PC-9 (cell line): ENCODE measurements around the gene ZNF556. TPM values are rescaled to one million over a fixed set of nuclear protein-coding genes. Genes with fewer than 3 reads are reported as not detected.
A peak's percentile ranks its signal among the peaks of the same experiment; 100 is the strongest.

ENCODE experiments used
- BruUV-seq: library from RNA; stranded (reverse); fragments of 400-500 nt; replicated peaks from 2 replicates; lab custom pipeline; 2021; lab: Mats Ljungman, UMichigan
- CTCF ChIA-PET: fragments of 300-600 bp; sonication (Branson Sonifier 250); formaldehyde crosslinking; loops from one replicate; lab custom pipeline; 2022; ENCODE audit warnings: antibody characterized with exemption; lab: Charles Lee
- POLR2A ChIA-PET: fragments of 300-600 bp; sonication (Branson Sonifier 250); formaldehyde crosslinking; loops from one replicate; lab custom pipeline; 2022; ENCODE audit warnings: antibody characterized with exemption; ENCODE audit not compliant: unreplicated experiment; lab: Charles Lee
- DNase-seq, 2 experiments: peaks; one replicate each; pipeline versions ENCODE4 v3.0.0 to v3.0.0-alpha.2; 2015 to 2022; ENCODE audit warnings: mixed read lengths in 1 of 2
- H2AFZ ChIP-seq: fragments of 200-600 bp; sonication (generic); 2 replicates; pipeline ENCODE4 v1.8.1; 2017; ENCODE audit warnings: antibody characterized with exemption
- H3F3A ChIP-seq: fragments of 200-600 bp; sonication (generic); 2 replicates; pipeline ENCODE4 v1.8.1; 2017; ENCODE audit warnings: antibody characterized with exemption, mild to moderate bottlenecking, low read depth; ENCODE audit not compliant: insufficient read depth
- H3K27ac ChIP-seq: fragments of 200-600 bp; sonication (generic); 2 replicates; pipeline ENCODE4 v1.6.1; 2016; ENCODE audit warnings: mixed run types
- H3K27me3 ChIP-seq: fragments of 200-600 bp; sonication (generic); 2 replicates; pipeline ENCODE4 v1.6.1; 2016; ENCODE audit warnings: low read depth, mixed run types; ENCODE audit not compliant: insufficient read depth
- H3K36me3 ChIP-seq: fragments of 200-600 bp; sonication (generic); 2 replicates; pipeline ENCODE4 v1.6.1; 2016; ENCODE audit warnings: low read depth, mixed run types
- H3K4me1 ChIP-seq: fragments of 200-600 bp; sonication (generic); replicated peaks from 2 replicates; pipeline ENCODE4 v1.6.1; 2016; ENCODE audit warnings: mixed run types; ENCODE audit not compliant: insufficient read depth
- H3K4me2 ChIP-seq: fragments of 200-600 bp; sonication (generic); 2 replicates; pipeline ENCODE4 v1.6.1; 2017; ENCODE audit warnings: mixed run types
- H3K4me3 ChIP-seq: fragments of 200-600 bp; sonication (generic); 2 replicates; pipeline ENCODE4 v1.6.1; 2016; ENCODE audit warnings: mixed run types
- H3K79me2 ChIP-seq: fragments of 200-600 bp; sonication (generic); 2 replicates; pipeline ENCODE4 v1.6.1; 2017; ENCODE audit warnings: low read depth, mixed run types
- H3K9me2 ChIP-seq: fragments of 200-600 bp; sonication (generic); 2 replicates; pipeline ENCODE4 v1.8.1; 2017; ENCODE audit warnings: mild to moderate bottlenecking; ENCODE audit not compliant: insufficient read depth
- H3K9me3 ChIP-seq: fragments of 200-600 bp; sonication (generic); 2 replicates; pipeline ENCODE4 v1.8.1; 2016; ENCODE audit warnings: low read depth; ENCODE audit not compliant: insufficient read depth
- H4K20me1 ChIP-seq: fragments of 200-600 bp; sonication (generic); 2 replicates; pipeline ENCODE4 v1.8.1; 2017; ENCODE audit not compliant: insufficient read depth
- EZH2 ChIP-seq: fragments of 200-600 bp; sonication (generic); IDR thresholded peaks from 2 replicates; pipeline ENCODE4 v1.8.0; 2017; ENCODE audit warnings: antibody characterized with exemption, low read depth
- intact Hi-C: fragments of 100-400 bp; cut with micrococcal nuclease; formaldehyde crosslinking; loops from one replicate; pipeline ENCODE4 v1.10.0; 2022; ENCODE audit not compliant: unreplicated experiment
- total RNA-seq: library from RNA; stranded (reverse); gene quantifications from 2 replicates; pipeline ENCODE4 v1.2.3, GENCODE V29; 2021
- TF ChIP-seq, protein P1 (sequence below): fragments of 200-600 bp; sonication (generic); conservative IDR thresholded peaks from 2 replicates; pipeline ENCODE4 v1.6.1; 2017; ENCODE audit warnings: mixed run types, antibody characterized with exemption, mild to moderate bottlenecking, moderate library complexity

ZNF556 gene
- total RNA-seq, 1 experiment from 2014 or later, result not detected

DNA sequence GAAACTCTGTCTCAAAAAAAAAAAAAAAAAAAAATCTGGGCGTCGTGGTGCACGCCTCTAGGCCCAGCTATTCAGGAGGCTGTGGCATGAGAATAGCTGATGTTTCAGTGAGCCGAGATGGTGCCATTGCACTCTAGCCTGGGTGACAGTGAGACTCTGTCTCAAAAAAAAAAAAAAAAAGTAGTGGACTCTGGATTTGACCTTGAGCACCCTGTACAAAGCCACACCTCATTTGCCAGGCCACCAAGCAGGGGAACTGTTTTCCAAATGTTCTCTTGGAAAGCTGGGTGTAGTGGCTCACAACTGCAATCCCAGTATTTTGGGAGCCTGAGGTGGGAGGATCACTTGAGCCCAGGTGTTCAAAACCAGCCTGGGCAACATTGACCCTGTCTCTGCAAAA lies 29.7 kb upstream of the ZNF556 start:
- peaks cover 11% of the 10 kb centered on the region; the same call in 1 of the 2 replicates for H3K9me3 ChIP-seq
- ChIA-PET POLR2A (interaction anchor here (0.6 kb wide), 1 partner anchor 52 kb away, joined by 3 read pairs; the partner anchor contains the start of gene THOP1), CTCF (no interaction called here)
- no peak for DNase-seq
- intact Hi-C loops, result no loop called here
- H3K36me3 ChIP-seq, result no peaks in the 10 kb centered on the region
- BruUV-seq, result no TSS peak
- no peaks in the 10 kb centered on the region for H3K27me3 ChIP-seq
- no peaks in the 10 kb centered on the region for H3K79me2 ChIP-seq
- no peak for TF ChIP-seq EZH2
- TF ChIP-seq, protein P1, sequence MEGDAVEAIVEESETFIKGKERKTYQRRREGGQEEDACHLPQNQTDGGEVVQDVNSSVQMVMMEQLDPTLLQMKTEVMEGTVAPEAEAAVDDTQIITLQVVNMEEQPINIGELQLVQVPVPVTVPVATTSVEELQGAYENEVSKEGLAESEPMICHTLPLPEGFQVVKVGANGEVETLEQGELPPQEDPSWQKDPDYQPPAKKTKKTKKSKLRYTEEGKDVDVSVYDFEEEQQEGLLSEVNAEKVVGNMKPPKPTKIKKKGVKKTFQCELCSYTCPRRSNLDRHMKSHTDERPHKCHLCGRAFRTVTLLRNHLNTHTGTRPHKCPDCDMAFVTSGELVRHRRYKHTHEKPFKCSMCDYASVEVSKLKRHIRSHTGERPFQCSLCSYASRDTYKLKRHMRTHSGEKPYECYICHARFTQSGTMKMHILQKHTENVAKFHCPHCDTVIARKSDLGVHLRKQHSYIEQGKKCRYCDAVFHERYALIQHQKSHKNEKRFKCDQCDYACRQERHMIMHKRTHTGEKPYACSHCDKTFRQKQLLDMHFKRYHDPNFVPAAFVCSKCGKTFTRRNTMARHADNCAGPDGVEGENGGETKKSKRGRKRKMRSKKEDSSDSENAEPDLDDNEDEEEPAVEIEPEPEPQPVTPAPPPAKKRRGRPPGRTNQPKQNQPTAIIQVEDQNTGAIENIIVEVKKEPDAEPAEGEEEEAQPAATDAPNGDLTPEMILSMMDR, result no peak
- no peaks in the 10 kb centered on the region for H3F3A ChIP-seq
- no peak overlapping the region for H3K4me2 ChIP-seq
- no peaks in the 10 kb centered on the region for H3K4me1 ChIP-seq
- no peak overlapping the region for H2AFZ ChIP-seq
- no peak overlapping the region for H3K27ac ChIP-seq
- H4K20me1 ChIP-seq, result no peaks in the 10 kb centered on the region
- no peak overlapping the region for H3K4me3 ChIP-seq
- H3K9me2 ChIP-seq, result no peaks in the 10 kb centered on the region

DNA sequence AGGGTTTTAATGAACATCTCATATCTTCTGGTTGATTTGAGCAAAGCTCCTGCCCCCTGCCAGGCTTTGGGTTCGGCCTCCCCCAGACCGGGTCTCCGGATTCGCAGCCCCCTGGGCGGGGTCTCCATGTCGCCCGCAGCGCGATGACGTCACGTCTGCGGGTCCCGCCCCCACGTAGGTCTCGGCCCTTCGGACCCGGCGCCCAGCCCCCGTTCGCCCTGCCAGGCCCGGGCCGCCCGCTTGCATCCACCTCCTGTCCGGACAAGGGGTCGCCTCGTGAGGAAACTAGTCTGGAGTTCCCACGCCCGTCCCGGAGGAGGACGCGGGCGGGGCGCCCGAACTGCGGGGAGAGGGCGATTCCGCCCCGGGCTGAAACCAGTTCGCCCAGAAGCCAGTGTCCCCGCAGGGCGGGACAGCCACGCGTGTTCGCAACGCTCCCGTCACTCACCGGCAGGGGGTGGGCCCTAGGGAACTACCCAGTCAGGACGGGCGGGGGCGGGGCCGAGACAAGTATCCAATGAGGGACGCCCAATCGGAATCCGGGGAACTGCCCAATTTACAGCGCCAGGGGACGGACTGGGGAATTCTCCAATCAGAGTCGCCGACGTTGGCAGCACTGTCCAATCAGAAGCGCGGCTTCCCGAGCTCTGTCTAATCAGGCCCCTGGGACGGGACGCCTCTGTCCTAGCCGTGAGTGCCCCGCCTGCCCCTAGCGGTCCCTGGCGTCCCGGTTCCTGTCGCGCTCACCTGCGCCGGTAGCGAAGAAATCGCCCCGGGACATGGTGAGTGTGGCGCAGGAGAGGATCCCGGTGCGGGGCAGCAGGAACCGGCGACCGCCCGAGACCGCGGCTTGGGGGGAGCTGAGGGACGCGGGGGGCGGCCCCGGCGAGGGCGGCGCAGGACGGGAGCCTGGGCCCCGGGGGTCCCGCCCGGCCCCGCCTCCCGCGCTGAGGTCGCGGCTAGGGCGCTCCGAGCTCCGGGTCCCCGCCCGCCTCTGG lies 26.0 kb upstream of the ZNF556 start, which contains the start of gene ZNF555:
Gene ZNF555, plus strand, starts transcription at position 682 of the 998 bp plus-strand sequence. Its CDS starts 98 bp downstream, at position 780.
- POLR2A ChIA-PET, result interaction anchor here (0.5 to 1.0 kb wide), 3 partner anchors 56 to 463 kb away, joined by 4 to 6 read pairs (median 5); partner anchors contain the start of gene THOP1
- intact Hi-C loops, result loop anchor here (1.0 kb wide), 1 partner anchor 22 kb away; the partner anchor contains the start of gene ZNF554
- no peaks in the 10 kb centered on the region for H3K79me2 ChIP-seq
- CTCF ChIA-PET, result interaction anchor here (0.7 kb wide), 1 partner anchor 110 kb away, joined by 3 read pairs; no protein-coding TSS in a partner anchor
- no TSS peak for BruUV-seq
- TF ChIP-seq, protein P1, result peak; percentile 61; the same call in 1 of the 2 replicates
- TF ChIP-seq EZH2, result no peak
- peak within 1 kb of the TSS; percentile 83 for H2AFZ ChIP-seq
- no peaks in the 10 kb centered on the region for H4K20me1 ChIP-seq
- no peaks in the 10 kb centered on the region for H3F3A ChIP-seq
- H3K4me3 ChIP-seq, result peak within 1 kb of the TSS; percentile 78
- no peaks in the 10 kb centered on the region for H3K4me1 ChIP-seq
- DNase-seq, result peak; percentile 93 to 94
- H3K9me3 ChIP-seq, result no peaks in the 10 kb centered on the region
- no peaks in the 10 kb centered on the region for H3K36me3 ChIP-seq
- peak within 1 kb of the TSS; percentile 81 for H3K4me2 ChIP-seq
- no peaks in the 10 kb centered on the region for H3K9me2 ChIP-seq
- peak within 1 kb of the TSS; percentile 59 for H3K27ac ChIP-seq
- no peaks in the 10 kb centered on the region for H3K27me3 ChIP-seq

DNA sequence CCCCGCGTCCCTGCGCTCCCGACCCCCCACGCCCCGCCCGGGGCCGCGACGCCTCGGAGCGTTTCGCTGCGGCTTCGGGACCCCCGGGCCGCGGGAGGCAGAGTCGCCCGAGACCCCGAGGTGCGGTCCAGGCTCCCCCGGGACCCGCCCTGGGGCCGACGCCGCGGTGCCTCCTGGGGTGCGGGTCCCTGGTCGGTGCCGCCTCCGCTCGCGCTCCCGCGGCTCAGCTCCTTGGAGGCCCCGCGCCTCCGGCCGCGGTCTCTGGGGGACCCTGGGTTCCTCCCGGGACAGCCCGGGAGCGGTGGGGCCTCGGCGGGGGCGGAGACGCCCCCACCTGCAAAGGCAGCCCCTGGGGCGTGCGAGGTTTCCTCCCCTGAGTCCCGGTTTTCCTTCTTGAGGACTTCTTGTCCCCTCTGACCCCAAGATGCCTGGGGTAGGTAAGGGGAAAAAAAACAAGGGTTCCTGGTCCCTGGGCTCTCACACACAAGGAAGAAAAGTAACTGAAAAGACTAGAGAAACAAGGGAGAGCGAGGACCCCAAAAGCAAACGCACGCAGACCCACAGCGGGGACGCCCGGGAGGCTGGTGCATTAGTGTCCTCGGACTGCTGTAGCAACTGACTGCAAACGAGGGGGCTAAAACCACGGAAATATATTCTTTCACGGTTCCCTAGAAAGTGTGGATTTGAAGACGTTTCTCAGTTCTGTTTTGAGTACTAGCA lies 25.1 kb upstream of the ZNF556 start:
- no peaks in the 10 kb centered on the region for H3K4me1 ChIP-seq
- no peaks in the 10 kb centered on the region for H3K36me3 ChIP-seq
- peak overlapping the region; percentile 81 for H3K4me2 ChIP-seq
- intact Hi-C loops, result loop anchor here (1.0 kb wide), 1 partner anchor 23 kb away; the partner anchor contains the start of gene ZNF554
- peak overlapping the region; percentile 78; the same call in 1 of the 2 replicates for H3K4me3 ChIP-seq
- no peak for DNase-seq
- no peaks in the 10 kb centered on the region for H3K9me2 ChIP-seq
- BruUV-seq, result no TSS peak
- ChIA-PET POLR2A (interaction anchor here (0.5 to 1.0 kb wide), 2 partner anchors 109 to 462 kb away, joined by 4 to 5 read pairs; no protein-coding TSS in a partner anchor), CTCF (no interaction called here)
- H4K20me1 ChIP-seq, result no peaks in the 10 kb centered on the region
- TF ChIP-seq EZH2, result no peak
- TF ChIP-seq, protein P1, result no peak
- H3K79me2 ChIP-seq, result no peaks in the 10 kb centered on the region
- no peaks in the 10 kb centered on the region for H3K27me3 ChIP-seq
- no peaks in the 10 kb centered on the region for H3K9me3 ChIP-seq
- peak overlapping the region; percentile 70; the same call in 1 of the 2 replicates for H2AFZ ChIP-seq
- H3F3A ChIP-seq, result no peaks in the 10 kb centered on the region
- no peak overlapping the region for H3K27ac ChIP-seq
